ENCODE results near the gene MIOX.

- TF ChIP-seq YY1 (IDR thresholded peaks at IDR 0.05; ENCODE audit: borderline replicate concordance in 1 of 3, control insufficient read depth in 1 of 3, extremely low read depth in 1 of 3, insufficient read depth in 3 of 3, insufficient read length in 1 of 3, insufficient replicate concordance in 2 of 3, low read depth in 1 of 3, low read length in 2 of 3) (no peak), SMARCA4 (IDR thresholded peaks at IDR 0.05) (no peak), PHF8 (IDR thresholded peaks at IDR 0.05; ENCODE audit: borderline replicate concordance, low read length) (no peak), ZKSCAN1 (IDR thresholded peaks at IDR 0.05; ENCODE audit: low read depth, low read length) (no peak), DPF2 (IDR thresholded peaks at IDR 0.05) (no peak), CTCF (IDR thresholded peaks at IDR 0.05 in 2 of 3, conservative IDR thresholded peaks at IDR 0.05 in 1 of 3; ENCODE audit: insufficient read depth in 2 of 3, low read depth in 1 of 3, low read length in 3 of 3) (no peak)
These were observed 9.8 kb upstream of the MIOX start for GRCh38 chr22:50476868-50477267.
